CD4-positive, alpha-beta T cell treated with Interleukin-17A for 1 hour (primary cell): Measurements from ENCODE around the gene WNT2.

Experiments used
- DNase-seq: peaks from one replicate; pipeline ENCODE4 v3.0.0-alpha.2; 2020

WNT2 gene

DNA sequence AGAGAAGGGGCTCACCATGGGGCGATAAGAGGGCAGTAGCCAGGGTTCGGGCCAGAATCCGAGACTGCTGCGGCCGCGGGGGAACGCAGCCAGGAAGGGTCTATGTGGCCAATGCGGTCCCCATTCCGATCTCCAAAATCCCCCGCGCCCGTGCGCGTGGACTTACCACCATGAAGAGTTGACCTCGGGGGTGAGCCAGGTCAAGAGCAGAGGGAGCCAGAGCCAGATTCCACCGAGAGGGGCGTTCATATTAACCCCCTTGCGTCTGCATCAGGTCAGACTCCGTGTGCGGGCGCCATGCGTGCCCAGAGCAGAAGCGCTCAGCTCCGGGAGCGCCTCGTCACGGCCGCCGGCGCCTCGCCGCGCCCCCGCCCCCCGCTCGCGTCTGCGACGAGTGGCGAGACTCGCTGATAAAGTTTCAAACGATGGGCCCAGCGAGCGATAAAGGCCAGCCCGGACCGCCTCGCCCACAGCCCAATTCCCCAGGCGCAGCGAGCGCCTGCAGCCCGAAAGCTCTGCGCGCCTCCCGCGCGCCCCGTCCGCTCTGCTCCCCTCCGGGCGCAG, at the start of gene WNT2:
TSS of gene WNT2 (minus strand) at position 318 of the 564 bp plus-strand sequence. CDS start at position 249, 69 bp downstream.
- DNase-seq, result no peak

DNA sequence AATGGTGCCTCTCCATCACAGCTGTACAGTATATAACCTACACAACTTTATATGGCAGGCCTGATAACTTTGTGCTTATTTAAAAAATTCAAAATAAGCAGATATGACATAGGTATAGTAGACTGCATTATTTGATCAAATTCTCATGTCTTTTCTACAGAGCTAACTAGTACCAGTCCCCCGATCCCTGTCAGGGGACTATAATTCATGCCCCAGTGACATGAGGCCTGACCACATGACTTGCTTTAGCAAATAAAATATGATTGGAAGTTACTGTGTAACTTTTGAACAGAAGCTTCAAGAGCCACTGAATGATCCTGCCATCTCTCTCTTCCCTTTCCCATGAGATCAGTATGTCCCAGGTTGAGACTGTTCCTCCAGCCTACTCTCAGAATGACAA, 49.2 kb upstream of the WNT2 start:
- no peak for DNase-seq

DNA sequence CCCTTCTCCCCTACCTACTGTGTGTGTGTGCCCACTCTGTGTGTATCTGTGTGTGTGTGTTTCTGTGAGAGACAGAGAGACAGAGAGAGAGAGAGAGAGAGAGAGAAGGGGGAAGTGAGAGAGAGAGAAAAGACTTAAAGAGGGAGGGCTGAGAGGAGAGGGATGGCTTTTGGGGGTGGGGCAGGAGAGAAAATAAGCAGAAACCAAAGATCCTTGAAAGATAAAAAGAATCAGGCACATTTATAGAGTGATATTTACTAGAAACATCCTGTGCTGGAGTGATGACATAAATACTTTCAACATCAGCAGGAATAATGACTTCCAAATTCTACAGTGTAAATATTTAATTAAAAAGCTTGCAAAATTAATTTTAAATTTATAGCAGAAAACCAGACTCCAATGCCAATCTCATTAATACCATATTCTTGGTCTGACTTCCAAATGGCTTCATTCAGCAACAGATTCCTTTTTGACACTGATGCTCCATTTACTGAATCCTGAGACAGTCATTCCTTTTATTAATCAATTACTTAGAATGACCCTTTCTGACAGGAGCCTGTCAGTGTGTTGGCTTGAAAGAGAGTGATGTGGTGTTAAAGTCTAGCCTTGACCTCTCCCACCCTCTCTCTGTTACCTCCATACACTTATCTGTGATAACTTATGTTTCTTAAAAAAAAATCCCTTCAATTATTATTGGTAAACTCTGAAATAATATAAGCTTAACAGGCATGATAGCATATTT, 41.7 kb upstream of the WNT2 start:
- DNase-seq, result no peak

DNA sequence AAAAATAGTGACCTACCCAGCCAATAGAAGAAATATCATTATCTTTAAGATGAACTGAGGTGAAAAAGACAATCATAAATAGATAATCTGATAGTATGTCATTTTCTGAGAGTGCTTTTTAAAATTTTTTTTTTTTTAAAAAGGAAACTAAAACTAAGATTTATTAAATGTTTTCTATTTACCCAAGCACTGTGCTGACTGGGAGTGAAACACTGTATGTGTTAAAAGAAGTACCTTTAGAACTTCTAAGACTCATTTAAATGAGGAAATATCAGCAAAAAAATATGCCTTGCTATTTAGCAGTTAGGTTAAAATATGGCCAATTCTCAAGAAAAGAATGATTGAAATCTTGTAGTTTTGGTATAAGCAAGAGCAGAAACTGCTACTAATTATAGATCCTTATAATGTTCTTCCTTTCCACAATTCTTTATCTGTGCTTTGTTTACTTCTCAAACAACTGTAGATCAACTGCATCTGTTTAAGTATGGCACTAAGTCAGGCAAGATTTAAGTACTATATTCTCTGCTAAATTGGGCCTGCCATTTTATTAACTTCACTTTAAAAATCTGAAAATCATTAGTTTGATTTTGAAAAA, 39.5 kb upstream of the WNT2 start:
- no peak for DNase-seq

DNA sequence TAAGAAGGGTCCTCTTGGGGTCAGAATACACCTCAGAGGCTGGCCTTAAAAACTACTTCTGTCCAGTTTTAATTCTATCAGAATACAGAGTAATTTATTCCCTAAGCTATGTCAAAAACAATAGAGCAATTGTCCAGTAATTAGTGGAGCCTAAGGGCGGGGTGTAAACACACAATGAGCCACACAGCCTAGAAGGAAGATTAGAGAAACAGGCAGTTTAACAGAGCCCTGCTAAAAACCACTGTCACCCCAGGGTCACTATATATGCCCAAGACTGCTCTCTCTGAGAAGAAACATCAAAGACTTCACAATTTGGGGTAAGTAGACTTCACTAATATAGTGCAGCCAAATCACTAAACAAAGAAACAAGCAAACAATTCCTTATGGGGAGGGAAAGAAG, 27.2 kb upstream of the WNT2 start:
- DNase-seq, result no peak

DNA sequence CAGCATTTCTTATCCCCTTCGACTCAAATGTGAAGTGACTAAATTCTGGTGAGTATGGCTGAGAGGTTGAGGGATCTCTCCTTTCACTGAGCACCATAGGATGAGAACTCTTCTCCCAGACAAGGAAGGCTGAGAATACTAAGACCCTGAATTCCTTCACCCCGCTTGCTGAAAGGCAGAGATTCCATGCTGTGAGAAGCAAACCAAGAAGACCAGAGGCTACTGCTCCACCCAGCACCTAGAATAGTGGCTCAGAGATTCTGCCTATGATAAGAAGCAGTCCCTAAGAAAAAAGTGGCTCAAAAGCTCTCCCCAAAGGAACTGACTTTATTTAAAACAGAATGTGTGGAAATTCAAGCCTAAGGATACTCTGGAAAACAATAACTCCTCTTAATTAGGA, 26.7 kb upstream of the WNT2 start:
- DNase-seq, result no peak

DNA sequence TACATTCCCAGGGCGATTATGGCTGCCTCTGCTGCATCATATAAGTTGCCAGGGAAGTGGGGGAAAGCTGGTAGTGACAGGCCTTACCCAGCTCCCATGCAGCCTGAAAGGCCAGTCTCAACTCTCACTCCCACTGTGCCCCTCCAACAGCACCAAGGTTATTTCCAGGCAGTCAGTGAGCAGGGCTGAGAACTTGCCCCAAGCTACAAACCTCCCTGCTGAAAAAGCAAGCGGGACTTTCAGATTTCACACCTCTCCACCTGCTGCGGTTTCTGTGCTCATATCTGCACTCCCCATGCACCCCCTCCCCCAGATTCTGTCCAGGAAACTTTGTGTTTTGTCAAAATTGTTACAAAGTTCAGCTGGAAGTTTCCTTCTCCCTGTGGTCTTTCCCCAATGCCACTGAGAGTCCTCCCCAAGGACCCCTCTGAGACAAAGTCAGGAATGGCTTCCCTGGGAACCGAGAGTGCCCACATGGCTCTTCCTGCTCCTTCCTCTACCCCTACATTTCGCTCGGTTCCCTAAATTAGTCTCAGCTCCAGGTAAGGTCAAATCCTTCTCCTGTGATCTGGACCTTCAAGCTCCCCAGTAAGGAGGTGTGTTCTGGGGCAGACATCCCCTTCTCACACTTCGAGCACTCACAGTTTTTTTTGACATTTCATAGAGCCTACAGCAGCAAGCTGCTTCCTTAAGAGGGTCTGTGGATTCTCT, 25.3 kb upstream of the WNT2 start:
- no peak for DNase-seq

DNA sequence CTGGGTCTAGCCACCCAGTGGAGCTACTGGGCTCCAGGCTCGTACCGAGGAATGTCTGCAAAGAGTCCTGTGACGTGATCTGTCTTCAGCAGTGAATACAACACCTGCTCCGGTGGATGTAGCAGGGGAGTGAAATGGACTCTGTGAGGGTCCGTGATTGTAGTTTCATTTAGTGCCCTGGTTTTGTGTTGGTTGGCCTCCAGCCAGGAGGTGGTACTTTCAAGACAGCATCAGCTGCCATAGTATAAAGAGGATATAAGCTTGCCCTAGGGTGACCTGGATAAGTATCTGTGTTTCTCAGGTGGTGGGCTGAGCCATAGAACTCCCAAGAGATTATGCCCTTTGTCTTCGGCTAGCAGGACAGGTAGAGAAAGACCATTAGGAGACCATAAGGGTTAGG, 24.6 kb upstream of the WNT2 start:
- DNase-seq, result no peak

DNA sequence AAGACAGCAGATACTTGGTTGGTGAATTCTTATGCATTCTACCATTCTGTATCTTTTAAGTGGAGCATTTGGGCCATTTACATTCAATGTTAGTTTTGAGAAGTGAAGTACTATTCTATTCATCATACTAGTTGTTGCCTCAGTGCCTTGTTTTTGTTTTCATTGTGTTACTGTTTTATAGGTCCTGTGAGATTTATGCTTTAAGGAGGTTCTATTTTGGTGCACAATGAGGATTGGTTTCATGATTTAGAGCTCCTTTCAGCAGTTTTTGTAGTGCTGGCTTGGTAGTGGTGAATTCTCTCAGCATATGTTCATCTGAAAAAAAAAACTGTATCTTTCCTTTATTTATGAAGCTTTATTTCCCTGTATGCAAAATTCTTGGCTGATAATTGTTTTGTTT, 23.3 kb upstream of the WNT2 start:
- no peak for DNase-seq

DNA sequence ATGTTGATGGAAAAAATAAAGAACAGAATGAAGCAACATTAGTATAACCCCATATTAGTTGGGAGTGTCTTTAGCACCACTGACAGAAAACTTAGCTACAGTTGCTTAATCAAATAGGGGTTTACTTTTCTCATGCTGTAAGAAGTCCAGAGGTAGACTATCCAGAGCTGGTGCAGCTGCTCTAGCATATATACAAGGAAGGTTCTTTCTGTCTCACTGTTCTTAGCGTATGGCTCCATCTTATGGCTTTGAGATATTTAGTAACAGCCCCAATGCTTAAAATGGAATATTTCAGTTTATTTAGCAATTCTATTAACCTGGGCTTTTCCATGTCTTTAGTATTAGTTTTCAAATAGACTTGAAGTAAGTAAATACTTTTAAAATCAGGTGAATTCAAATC, 15.2 kb upstream of the WNT2 start:
- DNase-seq, result no peak

DNA sequence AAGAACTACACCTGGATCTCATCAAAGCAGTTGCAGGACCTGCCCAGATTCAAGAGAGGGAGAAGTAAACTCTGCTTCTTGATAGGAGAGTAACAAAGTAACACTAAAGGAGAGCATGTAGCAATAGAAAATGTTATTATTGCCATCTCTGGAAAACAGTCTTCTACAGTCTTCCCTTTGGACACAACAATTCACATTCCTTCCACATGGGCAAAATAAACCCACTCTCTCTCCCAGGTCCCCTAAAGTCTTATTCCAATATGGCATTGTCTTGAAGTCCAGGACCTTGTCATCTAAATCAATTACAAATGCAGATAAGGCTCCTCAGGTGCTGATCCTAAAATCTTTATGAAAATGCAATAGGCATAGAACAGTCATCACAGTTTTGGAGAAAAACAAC, 10.3 kb upstream of the WNT2 start:
- DNase-seq, result no peak

DNA sequence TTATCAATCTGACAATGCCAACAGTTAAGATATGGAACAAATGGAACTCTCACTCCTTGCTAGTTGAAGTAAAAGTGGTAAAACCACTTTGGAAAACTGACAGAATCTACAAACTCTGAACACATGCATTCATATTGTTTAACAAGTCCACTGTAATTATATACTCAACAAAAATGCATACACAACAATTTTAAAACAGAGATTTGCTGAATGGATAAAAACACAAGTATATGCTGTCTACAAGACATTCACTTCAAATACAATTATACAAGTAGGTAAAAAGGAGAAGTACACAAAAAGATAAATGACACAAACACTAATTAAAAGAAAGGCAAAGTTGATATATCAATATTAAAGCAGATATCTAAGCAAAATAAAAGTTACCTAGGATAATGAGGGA, 9.2 kb upstream of the WNT2 start:
- DNase-seq, result no peak

DNA sequence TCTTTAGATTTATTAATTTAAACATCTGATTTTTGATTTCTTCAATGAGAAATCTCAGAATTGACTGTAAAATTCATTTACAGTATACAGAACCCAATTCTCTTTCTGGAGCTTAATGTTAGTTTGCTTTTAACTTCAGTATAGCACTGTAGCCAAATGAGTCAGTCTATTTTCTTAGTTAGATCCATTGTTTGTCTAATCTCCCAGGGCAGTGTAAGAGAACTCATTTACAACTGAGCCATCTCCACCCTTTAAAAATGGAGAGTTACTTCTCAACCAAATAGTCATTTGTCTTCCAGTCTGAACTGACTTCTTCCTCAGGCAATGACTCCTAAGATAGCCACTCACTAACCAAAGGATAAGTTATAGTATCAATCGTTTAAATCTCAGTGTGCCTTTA, 3.0 kb upstream of the WNT2 start:
- DNase-seq, result no peak

DNA sequence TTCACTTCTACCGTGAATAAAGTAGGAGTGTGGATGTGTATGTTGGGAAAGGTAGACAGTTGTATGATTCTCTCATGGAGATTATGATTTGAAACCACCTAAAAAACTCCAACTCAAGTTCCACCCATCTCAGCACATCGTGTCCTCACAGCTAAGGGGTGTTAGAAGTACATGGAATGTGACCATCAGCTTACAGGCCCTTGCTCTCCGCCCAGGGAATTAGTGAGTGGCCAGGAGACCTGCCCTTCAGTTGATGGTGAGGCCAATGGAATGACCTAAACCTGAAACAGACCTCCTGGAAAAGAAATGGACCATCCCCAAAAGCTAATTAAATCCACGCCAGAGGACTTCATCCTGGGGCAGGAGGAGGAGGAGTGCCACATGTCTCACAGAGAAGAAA, 2.1 kb upstream of the WNT2 start:
- no peak for DNase-seq

DNA sequence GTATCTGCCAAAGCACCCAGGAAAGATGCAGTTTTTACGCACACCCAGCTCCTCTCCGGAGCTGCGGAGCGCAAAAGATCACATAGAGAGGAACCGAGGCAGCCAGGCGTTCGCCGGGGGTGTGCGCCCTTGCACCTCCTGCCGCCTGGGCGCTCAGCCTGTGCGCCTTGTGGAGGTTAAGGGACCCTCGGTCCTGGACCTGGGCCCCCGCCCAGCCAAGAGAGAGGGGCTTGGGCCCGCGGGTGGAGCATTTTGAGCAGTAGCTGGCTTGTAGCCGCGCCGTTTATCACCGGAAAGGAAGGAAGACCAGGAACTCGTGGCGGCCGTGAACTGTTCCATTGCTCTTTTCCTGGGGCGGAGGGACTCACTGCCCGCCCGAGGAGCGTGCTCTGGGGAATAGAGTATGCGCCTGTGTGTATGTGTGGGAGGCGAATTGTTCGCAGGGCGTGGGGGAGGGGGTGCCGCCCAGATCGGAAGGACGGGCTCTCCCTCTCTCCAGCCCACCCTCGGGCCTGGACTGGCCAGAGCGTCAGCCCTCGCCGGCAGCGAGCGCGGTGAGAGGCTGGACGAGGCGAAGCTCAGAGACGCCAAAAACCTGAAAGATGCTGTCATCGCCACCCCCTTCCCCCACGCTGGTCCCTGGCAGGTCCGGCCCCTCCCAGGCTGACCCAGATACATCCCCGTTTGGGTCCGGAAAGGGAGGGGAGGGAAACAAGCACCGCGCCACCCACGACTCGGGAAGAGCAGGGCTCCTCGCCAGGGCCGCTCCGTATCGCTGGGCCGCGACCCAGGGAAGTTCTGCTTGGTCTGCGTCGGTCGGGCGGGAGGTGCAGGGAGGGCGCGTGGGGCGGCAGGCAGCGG, 1.2 kb upstream of the WNT2 start:
- DNase-seq, result no peak

DNA sequence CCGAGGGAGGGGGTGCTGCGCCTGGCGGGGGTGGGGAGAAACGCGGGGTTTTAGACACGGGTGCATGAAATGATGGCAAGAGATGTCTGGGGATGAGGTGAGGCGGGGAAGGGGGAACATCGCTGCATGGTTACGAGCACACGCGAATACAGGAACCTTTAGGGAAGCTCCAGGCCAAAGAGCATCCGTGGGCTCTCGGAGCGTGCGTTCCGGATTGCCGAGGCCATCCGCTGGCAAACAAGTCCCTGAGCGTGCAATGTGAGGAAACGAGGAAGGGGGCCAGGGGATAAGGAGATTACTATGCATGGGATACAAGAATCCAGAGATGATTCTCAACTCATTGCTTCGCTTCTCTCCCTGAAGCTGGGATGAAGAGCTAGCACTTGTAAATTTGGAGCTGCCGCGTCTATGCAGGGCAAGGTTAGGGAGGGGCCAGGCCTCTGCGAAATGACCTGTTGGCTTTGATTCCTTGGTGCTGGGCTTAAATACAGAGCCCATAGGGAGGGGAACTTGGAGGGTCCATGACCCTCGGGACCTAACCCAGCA, 520 bp upstream of the WNT2 start:
- no peak for DNase-seq

DNA sequence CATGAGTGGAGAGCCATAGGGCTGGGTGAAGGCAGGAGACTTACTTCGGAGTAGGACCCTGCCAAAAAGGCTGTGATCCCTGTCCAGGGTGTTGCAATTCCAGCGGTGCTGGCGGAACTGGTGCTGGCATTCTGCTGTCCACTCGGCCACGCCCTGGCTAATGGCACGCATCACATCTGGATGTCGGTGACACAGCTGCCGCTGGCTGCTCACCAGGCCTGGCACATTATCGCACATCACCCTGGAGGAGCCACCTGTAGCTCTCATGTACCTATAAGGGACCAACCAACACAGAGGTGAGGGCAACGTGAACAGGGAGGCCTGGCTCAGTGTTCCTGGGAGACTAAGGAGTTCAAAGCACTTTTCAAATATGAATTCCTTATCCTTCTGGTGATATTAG, 2.3 kb downstream of the WNT2 start:
- DNase-seq, result no peak

DNA sequence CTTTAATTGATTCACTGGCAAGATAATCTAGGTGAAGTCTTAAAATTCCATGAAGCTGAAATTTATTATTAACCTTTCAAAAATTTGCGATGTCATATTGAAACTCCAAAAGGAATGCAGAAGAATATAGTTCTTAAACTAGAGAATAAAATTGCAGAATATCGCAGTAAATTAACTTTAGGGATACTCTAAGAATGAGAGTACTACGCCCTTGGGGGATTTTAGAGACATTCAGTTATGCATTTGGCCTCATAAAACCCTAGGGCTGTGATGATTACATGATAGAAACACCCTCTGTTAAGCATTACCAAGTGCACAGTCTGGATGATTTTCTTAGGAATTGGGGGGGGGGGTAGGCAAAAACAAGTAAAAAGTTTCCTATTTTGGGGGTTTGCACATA, 3.7 kb downstream of the WNT2 start:
- no peak for DNase-seq

DNA sequence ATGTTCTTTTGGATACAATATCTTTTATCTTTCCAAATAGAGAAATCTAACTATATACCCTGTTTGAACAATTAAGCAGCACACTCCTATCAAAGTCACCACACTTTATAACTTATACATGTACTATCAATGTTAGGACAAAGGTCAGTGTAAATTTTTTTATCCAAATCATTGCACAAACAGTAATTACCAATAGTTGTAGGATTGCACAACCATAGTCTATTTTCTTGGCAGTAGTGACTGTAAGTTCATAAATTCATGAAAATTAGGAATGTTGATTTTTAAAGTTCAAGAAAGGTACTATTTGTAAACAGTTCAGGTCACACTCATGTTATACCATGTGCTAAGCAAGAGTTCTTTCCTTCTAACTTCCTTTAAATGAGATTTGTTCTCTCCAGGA, 9.3 kb downstream of the WNT2 start:
- DNase-seq, result no peak

DNA sequence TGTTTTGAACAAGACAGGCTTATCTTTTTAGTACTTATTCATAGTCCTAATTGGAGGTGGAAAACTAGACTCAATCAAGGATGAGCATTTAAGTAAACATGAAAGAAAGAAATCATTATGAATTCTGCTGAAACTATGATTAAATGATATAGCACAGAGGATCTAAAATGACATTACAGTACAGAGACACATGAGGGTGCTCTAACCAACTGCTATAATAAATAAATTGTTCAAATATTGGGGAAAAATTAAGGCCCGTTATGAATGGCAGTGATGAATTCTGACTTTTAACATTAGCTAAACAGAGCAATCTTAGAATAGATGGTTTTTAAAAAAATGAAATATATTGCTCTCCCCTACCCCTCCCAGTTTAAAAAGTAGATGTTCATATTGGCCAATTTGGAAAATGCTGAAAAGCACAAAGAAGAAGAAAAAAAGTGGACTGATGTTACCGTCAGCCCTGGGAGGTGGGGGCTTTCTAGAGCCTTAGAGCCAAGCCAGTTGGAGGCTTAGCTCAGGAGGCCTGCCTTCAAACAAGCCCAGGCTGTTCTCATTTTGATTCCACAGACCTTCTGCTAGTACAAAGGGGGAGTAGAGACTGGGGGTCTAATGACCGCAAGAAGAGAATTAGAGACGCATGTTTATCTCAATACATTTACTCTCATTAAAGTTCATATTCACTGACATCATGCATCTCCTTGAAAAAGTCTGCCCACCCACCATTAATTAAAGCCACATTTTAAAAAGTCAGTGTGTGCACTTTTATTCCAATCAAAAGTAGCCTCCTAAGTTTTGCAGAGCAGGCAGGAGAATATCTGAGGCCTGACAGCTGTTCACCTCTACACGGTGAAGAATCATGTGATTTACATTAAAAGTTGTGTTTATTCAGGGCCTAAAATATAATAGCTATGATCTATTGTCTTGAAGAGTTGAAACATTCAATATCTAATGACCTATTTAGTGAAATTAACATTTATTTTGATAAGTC, 10.0 kb downstream of the WNT2 start:
- no peak for DNase-seq

DNA sequence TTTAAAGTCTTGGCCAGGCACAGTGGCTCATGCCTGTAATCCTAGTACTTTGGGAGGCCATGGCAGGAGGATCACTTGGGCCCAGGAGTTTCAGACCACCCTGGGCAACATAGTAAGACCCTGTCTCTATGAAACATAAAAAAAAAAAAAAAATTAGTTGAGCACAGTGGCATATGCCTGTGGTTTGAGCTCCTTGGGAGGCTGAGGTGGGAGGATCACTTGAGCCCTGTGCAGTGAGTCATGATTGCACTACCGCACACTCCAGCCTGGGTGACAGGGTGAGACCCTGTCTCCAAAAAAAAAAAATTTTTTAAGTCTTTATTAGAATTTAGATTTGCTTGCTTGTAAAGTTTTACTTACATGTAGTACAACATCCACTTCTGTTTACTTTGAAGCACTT, 14.0 kb downstream of the WNT2 start:
- no peak for DNase-seq

DNA sequence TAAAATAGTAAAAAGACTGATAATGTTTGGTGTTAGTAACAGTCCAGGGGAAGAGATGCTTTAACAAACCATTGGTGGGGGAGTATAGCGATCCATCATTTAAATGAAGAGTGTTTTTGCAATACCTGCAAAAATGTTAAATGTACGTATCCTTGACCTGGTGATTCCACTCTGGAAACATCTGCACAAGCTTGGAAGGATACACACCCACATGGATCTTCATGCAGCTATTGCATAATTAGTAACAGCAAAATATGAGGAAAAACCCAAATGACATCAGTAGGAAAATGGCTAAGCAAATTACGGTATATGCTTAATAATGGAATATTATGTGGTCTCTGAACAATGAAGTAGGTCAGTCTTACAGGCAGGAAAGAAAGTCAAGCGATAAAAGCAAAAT, 20.5 kb downstream of the WNT2 start:
- no peak for DNase-seq
